Endothelial cell (in vitro differentiated cells): ENCODE results near the gene SLC16A7. TPM values are rescaled to one million over a fixed set of nuclear protein-coding genes. Genes with fewer than 3 reads are reported as not detected.

Experiments used
- DNase-seq: peaks from one replicate; pipeline ENCODE4 v3.0.0; 2021; ENCODE audit warnings: low spot score
- H3K27ac Mint-ChIP-seq: one replicate; pipeline ENCODE4 v1.8.0; 2021; ENCODE audit warnings: mixed read lengths, inconsistent platforms; ENCODE audit not compliant: unreplicated experiment
- H3K27me3 Mint-ChIP-seq: one replicate; pipeline ENCODE4 v1.8.0; 2021; ENCODE audit warnings: mild to moderate bottlenecking, moderate library complexity, mixed read lengths, inconsistent platforms; ENCODE audit not compliant: unreplicated experiment
- H3K36me3 Mint-ChIP-seq: one replicate; pipeline ENCODE4 v1.8.0; 2021; ENCODE audit warnings: mild to moderate bottlenecking, low read depth, mixed read lengths, inconsistent platforms; ENCODE audit not compliant: unreplicated experiment
- H3K4me1 Mint-ChIP-seq: one replicate; pipeline ENCODE4 v1.8.0; 2021; ENCODE audit warnings: mild to moderate bottlenecking, mixed read lengths, inconsistent platforms; ENCODE audit not compliant: unreplicated experiment
- H3K4me3 Mint-ChIP-seq: one replicate; pipeline ENCODE4 v1.8.0; 2021; ENCODE audit warnings: mild to moderate bottlenecking, mixed read lengths, inconsistent platforms; ENCODE audit not compliant: unreplicated experiment
- H3K9me3 Mint-ChIP-seq: one replicate; pipeline ENCODE4 v1.8.0; 2021; ENCODE audit warnings: mixed read lengths, inconsistent platforms; ENCODE audit not compliant: unreplicated experiment
- total RNA-seq: library from RNA; stranded (reverse); fragmentation: NEBNext Ultra II Directional; extraction: Animal tissue kit (Norgen Biotek cat#: 25700); gene quantifications from one replicate; pipeline ENCODE4 v1.2.1, GENCODE V29; 2021; ENCODE audit not compliant: unreplicated experiment
- TF ChIP-seq, protein P1 (sequence below): fragments of 200-600 bp; sonication (generic); IDR thresholded peaks from one replicate; pipeline ENCODE4 v1.5.0; 2021; ENCODE audit warnings: antibody characterized with exemption; ENCODE audit not compliant: unreplicated experiment

SLC16A7 gene
- total RNA-seq, 1 donor from 2014 or later: 14.6 TPM

GRCh38 chr12:59660148-59660547 lies 64.3 kb downstream of the SLC16A7 start:
- Mint-ChIP-seq H3K27ac (no peak overlapping the region), H3K9me3 (no peaks in the 10 kb centered on the region), H3K27me3 (no peaks in the 10 kb centered on the region)

GRCh38 chr12:59660921-59661597 lies 65.2 kb downstream of the SLC16A7 start:
- Mint-ChIP-seq H3K4me3 (no peak overlapping the region), H3K36me3 (no peaks in the 10 kb centered on the region), H3K9me3 (no peaks in the 10 kb centered on the region), H3K27me3 (no peaks in the 10 kb centered on the region), H3K4me1 (no peaks in the 10 kb centered on the region), H3K27ac (no peak overlapping the region)
- no peak for DNase-seq
- TF ChIP-seq, protein P1, sequence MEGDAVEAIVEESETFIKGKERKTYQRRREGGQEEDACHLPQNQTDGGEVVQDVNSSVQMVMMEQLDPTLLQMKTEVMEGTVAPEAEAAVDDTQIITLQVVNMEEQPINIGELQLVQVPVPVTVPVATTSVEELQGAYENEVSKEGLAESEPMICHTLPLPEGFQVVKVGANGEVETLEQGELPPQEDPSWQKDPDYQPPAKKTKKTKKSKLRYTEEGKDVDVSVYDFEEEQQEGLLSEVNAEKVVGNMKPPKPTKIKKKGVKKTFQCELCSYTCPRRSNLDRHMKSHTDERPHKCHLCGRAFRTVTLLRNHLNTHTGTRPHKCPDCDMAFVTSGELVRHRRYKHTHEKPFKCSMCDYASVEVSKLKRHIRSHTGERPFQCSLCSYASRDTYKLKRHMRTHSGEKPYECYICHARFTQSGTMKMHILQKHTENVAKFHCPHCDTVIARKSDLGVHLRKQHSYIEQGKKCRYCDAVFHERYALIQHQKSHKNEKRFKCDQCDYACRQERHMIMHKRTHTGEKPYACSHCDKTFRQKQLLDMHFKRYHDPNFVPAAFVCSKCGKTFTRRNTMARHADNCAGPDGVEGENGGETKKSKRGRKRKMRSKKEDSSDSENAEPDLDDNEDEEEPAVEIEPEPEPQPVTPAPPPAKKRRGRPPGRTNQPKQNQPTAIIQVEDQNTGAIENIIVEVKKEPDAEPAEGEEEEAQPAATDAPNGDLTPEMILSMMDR: no peak

More at GRCh38 chr12:59660148-59660547, 64.3 kb downstream of the SLC16A7 start:
- Mint-ChIP-seq H3K4me1 (no peaks in the 10 kb centered on the region), H3K36me3 (no peaks in the 10 kb centered on the region), H3K4me3 (no peak overlapping the region)
- no peak for DNase-seq
- TF ChIP-seq, protein P1: no peak

DNA sequence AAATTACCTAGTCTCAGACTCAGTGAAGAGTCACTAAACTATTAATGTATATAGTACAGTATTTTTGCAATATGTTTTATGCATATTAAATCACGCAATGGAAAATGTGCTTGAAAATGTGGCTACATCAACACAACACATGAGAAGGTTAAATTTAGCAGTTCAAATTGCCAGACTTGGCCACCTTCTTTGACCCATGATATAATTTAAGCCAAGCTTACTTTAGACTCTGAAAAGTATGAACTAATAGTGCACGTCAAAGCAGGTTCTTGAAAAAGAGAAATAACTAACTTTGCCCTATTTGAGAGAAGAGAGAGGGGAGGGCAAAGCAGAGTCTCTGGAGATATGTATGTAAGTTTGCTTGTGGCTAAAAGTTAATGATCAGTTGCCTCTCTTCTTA lies 68.7 kb downstream of the SLC16A7 start:
- Mint-ChIP-seq H3K9me3 (peaks cover 18% of the 10 kb centered on the region), H3K27ac (no peak overlapping the region), H3K27me3 (no peaks in the 10 kb centered on the region), H3K4me3 (no peak overlapping the region), H3K36me3 (peaks cover 22% of the 10 kb centered on the region), H3K4me1 (no peaks in the 10 kb centered on the region)
- DNase-seq: no peak
- TF ChIP-seq, protein P1: no peak

DNA sequence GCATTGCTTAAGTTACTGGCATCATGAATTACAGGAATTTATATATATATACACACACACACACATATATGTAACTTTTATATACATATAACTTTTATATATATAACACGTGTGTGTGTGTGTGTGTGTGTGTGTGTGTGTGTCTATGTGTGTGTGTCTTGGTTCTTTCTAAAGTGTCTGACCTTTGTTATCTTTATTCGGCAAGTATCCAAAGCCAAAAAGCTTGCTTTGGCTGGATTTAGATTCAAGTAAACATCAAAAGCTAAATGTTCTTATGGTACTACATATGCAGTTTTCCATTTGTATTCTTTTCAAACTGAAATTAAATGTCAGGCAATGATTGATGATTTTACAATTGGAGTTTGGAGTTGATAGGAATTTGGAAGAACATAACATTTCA lies 69.9 kb downstream of the SLC16A7 start:
- Mint-ChIP-seq H3K36me3 (peaks cover 22% of the 10 kb centered on the region), H3K27me3 (no peaks in the 10 kb centered on the region), H3K9me3 (peaks cover 18% of the 10 kb centered on the region), H3K4me3 (no peak overlapping the region), H3K27ac (no peak overlapping the region), H3K4me1 (no peaks in the 10 kb centered on the region)
- TF ChIP-seq, protein P1: no peak
- no peak for DNase-seq

- TF ChIP-seq, protein P1: no peak
Observed at GRCh38 chr12:59668674-59669073, 72.8 kb downstream of the SLC16A7 start.

More at GRCh38 chr12:59668674-59669073, 72.8 kb downstream of the SLC16A7 start:
- Mint-ChIP-seq H3K9me3 (peaks cover 18% of the 10 kb centered on the region), H3K36me3 (peaks cover 22% of the 10 kb centered on the region), H3K27me3 (peaks cover 2% of the 10 kb centered on the region), H3K4me1 (no peaks in the 10 kb centered on the region), H3K4me3 (peak overlapping the region; percentile 47), H3K27ac (no peak overlapping the region)
- DNase-seq: no peak
